Measurements from ENCODE around the gene FOCAD. TPM values are rescaled to one million over a fixed set of nuclear protein-coding genes. Genes with fewer than 3 reads are reported as not detected.
A peak's percentile ranks its signal among the peaks of the same experiment; 100 is the strongest.

FOCAD gene
- total RNA-seq, 1 experiment from 2014 or later, result 35.1 TPM

DNA sequence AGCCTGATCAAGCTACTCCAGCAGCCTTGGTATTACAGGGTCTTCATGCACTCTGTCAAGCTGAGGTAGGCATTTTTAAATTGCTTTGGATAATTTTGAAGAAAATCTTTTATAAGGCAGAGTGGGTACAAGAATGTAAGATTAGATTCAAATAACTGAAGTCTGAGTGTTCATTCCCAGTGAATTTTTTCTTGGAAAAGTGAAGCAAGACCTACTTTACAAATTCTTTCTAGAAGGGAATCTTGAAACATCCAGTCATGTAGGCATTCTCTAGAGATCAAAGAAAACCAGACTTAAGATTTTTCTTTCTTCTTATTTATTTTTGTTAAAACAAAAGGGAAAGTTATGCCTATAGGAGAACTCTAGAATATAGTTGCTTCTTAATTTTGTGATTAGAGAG is 139.0 kb downstream of the FOCAD start:
- DNase-seq (no peak), ATAC-seq (no peak)
- Histone ChIP-seq H3K4me3 (ENCODE audit: low read length) (no peak overlapping the region), H3K4me1 (ENCODE audit: insufficient read depth, low read length) (no peaks in the 10 kb centered on the region), H3K79me2 (ENCODE audit: low read length) (no peaks in the 10 kb centered on the region), H3K9me3 (ENCODE audit: low read length) (no peaks in the 10 kb centered on the region), H3K9ac (ENCODE audit: low read length) (no peak overlapping the region), H3K9me2 (replicated peaks; ENCODE audit: low read length) (no peaks in the 10 kb centered on the region), H4K20me1 (ENCODE audit: low read length) (no peaks in the 10 kb centered on the region), H3K27ac (ENCODE audit: low read length) (no peak overlapping the region), H2AFZ (ENCODE audit: low read length) (no peak overlapping the region), H3K36me3 (ENCODE audit: low read depth, low read length) (no peaks in the 10 kb centered on the region), H3F3A (ENCODE audit: low read length, unreplicated experiment) (no peaks in the 10 kb centered on the region), H3K27me3 (ENCODE audit: low read length) (no peaks in the 10 kb centered on the region), H3K4me2 (ENCODE audit: low read length) (no peak overlapping the region)
- intact Hi-C loops (cut with micrococcal nuclease), result no loop called here
- no TSS peak for BruUV-seq (replicated peaks)
- TF ChIP-seq EZH2 (IDR thresholded peaks at IDR 0.05; ENCODE audit: low read length, unreplicated experiment) (no peak), EZH2phosphoT487 (IDR thresholded peaks at IDR 0.05; ENCODE audit: borderline replicate concordance, low read length) (no peak)
- TF ChIP-seq, protein P1, sequence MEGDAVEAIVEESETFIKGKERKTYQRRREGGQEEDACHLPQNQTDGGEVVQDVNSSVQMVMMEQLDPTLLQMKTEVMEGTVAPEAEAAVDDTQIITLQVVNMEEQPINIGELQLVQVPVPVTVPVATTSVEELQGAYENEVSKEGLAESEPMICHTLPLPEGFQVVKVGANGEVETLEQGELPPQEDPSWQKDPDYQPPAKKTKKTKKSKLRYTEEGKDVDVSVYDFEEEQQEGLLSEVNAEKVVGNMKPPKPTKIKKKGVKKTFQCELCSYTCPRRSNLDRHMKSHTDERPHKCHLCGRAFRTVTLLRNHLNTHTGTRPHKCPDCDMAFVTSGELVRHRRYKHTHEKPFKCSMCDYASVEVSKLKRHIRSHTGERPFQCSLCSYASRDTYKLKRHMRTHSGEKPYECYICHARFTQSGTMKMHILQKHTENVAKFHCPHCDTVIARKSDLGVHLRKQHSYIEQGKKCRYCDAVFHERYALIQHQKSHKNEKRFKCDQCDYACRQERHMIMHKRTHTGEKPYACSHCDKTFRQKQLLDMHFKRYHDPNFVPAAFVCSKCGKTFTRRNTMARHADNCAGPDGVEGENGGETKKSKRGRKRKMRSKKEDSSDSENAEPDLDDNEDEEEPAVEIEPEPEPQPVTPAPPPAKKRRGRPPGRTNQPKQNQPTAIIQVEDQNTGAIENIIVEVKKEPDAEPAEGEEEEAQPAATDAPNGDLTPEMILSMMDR (conservative IDR thresholded peaks at IDR 0.05; ENCODE audit: low read depth, low read length), result no peak
- POLR2A ChIA-PET (ENCODE audit: unreplicated experiment), result no interaction called here
- CTCF ChIA-PET, result no interaction called here

DNA sequence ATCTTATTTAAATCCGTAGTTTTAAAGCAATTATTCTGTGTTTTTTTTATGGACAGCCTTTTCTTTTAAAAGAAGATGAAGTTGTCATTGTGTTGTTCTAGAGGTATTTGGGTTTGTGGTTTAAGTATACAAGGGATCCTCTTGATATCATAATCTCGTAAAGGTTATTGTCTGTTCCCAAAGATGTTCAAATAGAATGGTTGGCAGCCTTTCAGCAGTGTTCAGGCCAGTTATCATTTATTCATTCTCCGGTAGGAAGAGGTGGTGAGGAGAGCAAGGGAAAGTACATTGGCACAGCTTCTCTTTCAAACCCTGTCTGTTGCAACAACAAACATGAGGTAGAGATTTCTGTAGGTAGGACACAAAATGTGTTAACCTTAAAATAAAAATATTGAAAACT is 147.0 kb downstream of the FOCAD start:
- POLR2A ChIA-PET (ENCODE audit: unreplicated experiment), result no interaction called here

DNA sequence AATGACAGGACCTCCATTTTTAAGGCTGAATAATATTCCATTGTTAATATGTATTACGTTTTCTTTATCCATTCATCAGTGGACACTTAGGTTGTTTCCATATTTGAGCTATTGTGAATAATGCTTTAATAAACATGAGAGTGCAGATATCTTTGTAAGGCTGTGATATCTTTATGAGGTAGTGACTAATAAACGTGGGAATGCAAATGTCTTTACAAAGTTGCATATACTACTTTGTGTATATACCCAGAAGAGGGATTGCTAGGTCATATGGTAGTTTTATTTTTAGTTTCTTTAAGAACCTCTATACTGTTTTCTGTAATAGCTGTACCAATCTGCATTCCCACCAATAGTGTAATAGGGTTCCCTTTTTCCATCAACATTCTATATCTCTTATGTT is 148.7 kb downstream of the FOCAD start:
- Histone ChIP-seq H3K36me3 (ENCODE audit: low read depth, low read length) (no peaks in the 10 kb centered on the region), H3K27me3 (ENCODE audit: low read length) (no peaks in the 10 kb centered on the region), H3K9ac (ENCODE audit: low read length) (no peak overlapping the region), H3K4me1 (ENCODE audit: insufficient read depth, low read length) (0 out of 2 replicates have a peak, but pooled peaks cover 3% of the 10 kb centered on the region), H3K79me2 (ENCODE audit: low read length) (no peaks in the 10 kb centered on the region), H4K20me1 (ENCODE audit: low read length) (no peaks in the 10 kb centered on the region), H3K4me3 (ENCODE audit: low read length) (no peak overlapping the region), H3K27ac (ENCODE audit: low read length) (no peak overlapping the region), H3K4me2 (ENCODE audit: low read length) (no peak overlapping the region), H3K9me2 (replicated peaks; ENCODE audit: low read length) (no peaks in the 10 kb centered on the region), H3K9me3 (ENCODE audit: low read length) (no peaks in the 10 kb centered on the region), H3F3A (ENCODE audit: low read length, unreplicated experiment) (no peaks in the 10 kb centered on the region), H2AFZ (ENCODE audit: low read length) (no peak overlapping the region)
- TF ChIP-seq, protein P1 (conservative IDR thresholded peaks at IDR 0.05; ENCODE audit: low read depth, low read length), result no peak
- no peak for TF ChIP-seq EZH2 (IDR thresholded peaks at IDR 0.05; ENCODE audit: low read length, unreplicated experiment)
- no peak for TF ChIP-seq EZH2phosphoT487 (IDR thresholded peaks at IDR 0.05; ENCODE audit: borderline replicate concordance, low read length)
- ChIA-PET POLR2A (ENCODE audit: unreplicated experiment) (no interaction called here), CTCF (no interaction called here)
- intact Hi-C loops (cut with micrococcal nuclease), result no loop called here
- DNase-seq (peak; percentile 31), ATAC-seq (peak; percentile 57)
- BruUV-seq (replicated peaks), result no TSS peak

More for the DNA sequence above, 147.0 kb downstream of the FOCAD start:
- no peaks in the 10 kb centered on the region for H3K9me3 ChIP-seq (ENCODE audit: low read length)
- H3K4me1 ChIP-seq (ENCODE audit: insufficient read depth, low read length), result 0 out of 2 replicates have a peak, but pooled peaks cover 3% of the 10 kb centered on the region
- H3K4me3 ChIP-seq (ENCODE audit: low read length), result no peak overlapping the region
- no peak for DNase-seq
- no peak overlapping the region for H3K27ac ChIP-seq (ENCODE audit: low read length)
- H3F3A ChIP-seq (ENCODE audit: low read length, unreplicated experiment), result no peaks in the 10 kb centered on the region
- H3K9ac ChIP-seq (ENCODE audit: low read length), result no peak overlapping the region
- H3K36me3 ChIP-seq (ENCODE audit: low read depth, low read length), result no peaks in the 10 kb centered on the region
- no peak overlapping the region for H3K4me2 ChIP-seq (ENCODE audit: low read length)
- ATAC-seq, result no peak; the same call in 1 of the 2 replicates
- H3K9me2 ChIP-seq (replicated peaks; ENCODE audit: low read length), result no peaks in the 10 kb centered on the region
- no TSS peak for BruUV-seq (replicated peaks)
- H2AFZ ChIP-seq (ENCODE audit: low read length), result no peak overlapping the region
- TF ChIP-seq, protein P1 (conservative IDR thresholded peaks at IDR 0.05; ENCODE audit: low read depth, low read length), result no peak
- TF ChIP-seq EZH2phosphoT487 (IDR thresholded peaks at IDR 0.05; ENCODE audit: borderline replicate concordance, low read length) (no peak), EZH2 (IDR thresholded peaks at IDR 0.05; ENCODE audit: low read length, unreplicated experiment) (no peak)
- H3K79me2 ChIP-seq (ENCODE audit: low read length), result no peaks in the 10 kb centered on the region
- no peaks in the 10 kb centered on the region for H4K20me1 ChIP-seq (ENCODE audit: low read length)
- intact Hi-C loops (cut with micrococcal nuclease), result no loop called here
- CTCF ChIA-PET, result no interaction called here
- H3K27me3 ChIP-seq (ENCODE audit: low read length), result no peaks in the 10 kb centered on the region

Measured in PC-3 (cell line).